SK-N-SH treated with all-trans-retinoic acid at 6 μM for 48 hours (cell line): ENCODE measurements around the gene TRAP1.

ENCODE experiments used
- ATAC-seq: fragments of 200-7000 bp; cut with Tn5 transposase; 3 replicates; pipeline ENCODE4 v1.9.1; 2020; ENCODE audit warnings: mild to moderate bottlenecking, moderate library complexity
- BACH2 ChIP-seq: fragments of 250-450 bp; sonication (Bioruptor Pico); IDR thresholded peaks from 2 replicates; pipeline ENCODE4 v1.9.0; 2021; ENCODE audit warnings: mild to moderate bottlenecking, borderline replicate concordance
- CSDC2 ChIP-seq: fragments of 250-450 bp; sonication (Bioruptor Pico); IDR thresholded peaks from 2 replicates; pipeline ENCODE4 v1.5.0; 2020; ENCODE audit warnings: mild to moderate bottlenecking, moderate library complexity
- CSRNP3 ChIP-seq: fragments of 250-450 bp; sonication (Bioruptor Pico); IDR thresholded peaks from 2 replicates; pipeline ENCODE4 v1.5.1; 2021; ENCODE audit warnings: mild to moderate bottlenecking, moderate library complexity
- ESRRG ChIP-seq: fragments of 250-450 bp; sonication (Bioruptor Pico); IDR thresholded peaks from 2 replicates; pipeline ENCODE4 v1.6.1; 2021; ENCODE audit warnings: mild to moderate bottlenecking
- GLIS3 ChIP-seq: fragments of 250-450 bp; sonication (Bioruptor Pico); IDR thresholded peaks from 2 replicates; pipeline ENCODE4 v1.5.0; 2020; ENCODE audit warnings: mild to moderate bottlenecking, moderate library complexity
- OSR1 ChIP-seq: fragments of 250-450 bp; sonication (Bioruptor Pico); IDR thresholded peaks from 2 replicates; pipeline ENCODE4 v1.8.0; 2022; ENCODE audit warnings: moderate library complexity, mild to moderate bottlenecking, inconsistent platforms
- POU6F1 ChIP-seq: fragments of 250-450 bp; sonication (Bioruptor Pico); IDR thresholded peaks from 2 replicates; pipeline ENCODE4 v1.8.0; 2021; ENCODE audit warnings: low read depth, mild to moderate bottlenecking, moderate library complexity, borderline replicate concordance
- PPARA ChIP-seq: fragments of 250-450 bp; sonication (Bioruptor Pico); IDR thresholded peaks from 2 replicates; pipeline ENCODE4 v1.5.0; 2020; ENCODE audit warnings: mild to moderate bottlenecking, borderline replicate concordance
- RARB ChIP-seq: fragments of 250-450 bp; sonication (Bioruptor Pico); IDR thresholded peaks from 2 replicates; pipeline ENCODE4 v1.8.0; 2021; ENCODE audit warnings: mild to moderate bottlenecking, moderate library complexity
- SNAI2 ChIP-seq: fragments of 250-450 bp; sonication (Bioruptor Pico); IDR thresholded peaks from 2 replicates; pipeline ENCODE4 v1.5.0; 2020; ENCODE audit warnings: mild to moderate bottlenecking, moderate library complexity
- TCF4 ChIP-seq: fragments of 250-450 bp; sonication (Bioruptor Pico); IDR thresholded peaks from 2 replicates; pipeline ENCODE4 v1.8.0; 2021; ENCODE audit warnings: mild to moderate bottlenecking, moderate library complexity, borderline replicate concordance
- TOX ChIP-seq: fragments of 250-450 bp; sonication (Bioruptor Pico); IDR thresholded peaks from 2 replicates; pipeline ENCODE4 v1.8.0; 2021; ENCODE audit warnings: mild to moderate bottlenecking, moderate library complexity, borderline replicate concordance
- ZC3H10 ChIP-seq: fragments of 250-450 bp; sonication (Bioruptor Pico); IDR thresholded peaks from 2 replicates; pipeline ENCODE4 v1.5.1; 2021; ENCODE audit warnings: mild to moderate bottlenecking, moderate library complexity
- ZFP30 ChIP-seq: fragments of 450-650 bp; formaldehyde crosslinking; IDR thresholded peaks from 2 replicates; pipeline ENCODE4 v1.5.0; 2022; ENCODE audit warnings: mild to moderate bottlenecking, moderate library complexity
- ZNF565 ChIP-seq: fragments of 450-650 bp; formaldehyde crosslinking; conservative IDR thresholded peaks from 2 replicates; pipeline ENCODE4 v1.5.0; 2020; ENCODE audit warnings: low read depth, mild to moderate bottlenecking, moderate library complexity
- ZNF70 ChIP-seq: fragments of 450-650 bp; formaldehyde crosslinking; IDR thresholded peaks from 2 replicates; pipeline ENCODE4 v1.5.0; 2020; ENCODE audit warnings: mild to moderate bottlenecking, moderate library complexity
- ZNF8 ChIP-seq: fragments of 450-650 bp; formaldehyde crosslinking; IDR thresholded peaks from 2 replicates; pipeline ENCODE4 v1.5.0; 2020; ENCODE audit warnings: mild to moderate bottlenecking, moderate library complexity
- TF ChIP-seq, protein P1 (sequence below): fragments of 250-450 bp; sonication (Bioruptor Pico); IDR thresholded peaks from 2 replicates; pipeline ENCODE4 v1.5.0; 2020; ENCODE audit warnings: mild to moderate bottlenecking, moderate library complexity
- TF ChIP-seq, protein P2 (sequence below): fragments of 250-450 bp; sonication (Bioruptor Pico); IDR thresholded peaks from 2 replicates; pipeline ENCODE4 v1.5.1; 2020; ENCODE audit warnings: low read depth, mild to moderate bottlenecking, moderate library complexity
- TF ChIP-seq, protein P3 (sequence below): fragments of 250-450 bp; sonication (Bioruptor Pico); IDR thresholded peaks from 2 replicates; pipeline ENCODE4 v1.8.0; 2020; ENCODE audit warnings: mild to moderate bottlenecking, moderate library complexity, borderline replicate concordance

The TRAP1 gene

DNA sequence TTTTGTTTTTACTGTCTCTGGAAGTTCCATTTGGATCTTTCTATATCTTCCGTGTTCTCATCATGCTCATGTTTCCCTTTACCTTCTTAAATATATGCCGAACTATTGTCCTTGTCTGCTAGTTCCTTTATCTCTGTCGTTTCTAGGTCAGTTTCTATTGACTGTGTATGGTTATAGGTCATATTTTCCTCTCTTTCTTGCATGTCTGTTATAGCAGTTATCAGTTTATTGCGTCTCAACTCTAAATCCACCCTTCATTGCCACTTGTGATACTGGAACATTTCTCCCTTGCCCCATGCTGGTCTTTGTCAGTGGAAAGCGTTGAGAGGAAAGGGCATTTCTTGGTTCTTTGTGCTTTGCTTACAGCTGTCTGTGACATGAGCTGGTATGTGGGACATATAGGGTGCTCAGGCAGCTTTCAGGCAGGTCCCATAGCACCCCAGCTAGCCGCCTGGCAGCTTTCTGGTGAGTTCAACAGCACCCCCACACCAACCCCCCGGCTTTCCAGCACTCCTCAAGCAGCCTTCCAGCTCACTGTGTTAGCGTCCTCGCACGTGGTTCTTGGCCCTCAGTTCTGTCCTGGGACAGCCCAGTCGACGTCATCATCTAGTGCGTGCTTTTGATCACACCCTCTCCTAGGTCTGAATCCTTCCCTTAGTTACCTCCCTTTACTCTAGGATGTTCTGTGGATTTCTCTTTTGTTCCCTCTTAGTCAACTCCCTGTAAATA lies 78.2 kb downstream of the TRAP1 start:
- TF ChIP-seq GLIS3 (no peak), BACH2 (CRISPR knock-in tag) (no peak), ESRRG (CRISPR knock-in tag) (no peak), TCF4 (CRISPR knock-in tag) (no peak), ZNF8 (CRISPR knock-in tag) (no peak), CSDC2 (CRISPR knock-in tag) (no peak), RARB (CRISPR knock-in tag) (no peak), SNAI2 (CRISPR knock-in tag) (no peak), TOX (CRISPR knock-in tag) (no peak), ZNF565 (CRISPR knock-in tag) (no peak), OSR1 (CRISPR knock-in tag) (no peak), POU6F1 (CRISPR knock-in tag) (no peak), PPARA (CRISPR knock-in tag) (no peak), ZC3H10 (no peak), ZFP30 (CRISPR knock-in tag) (no peak), ZNF70 (CRISPR knock-in tag) (no peak), CSRNP3 (no peak)
- TF ChIP-seq, protein P1, sequence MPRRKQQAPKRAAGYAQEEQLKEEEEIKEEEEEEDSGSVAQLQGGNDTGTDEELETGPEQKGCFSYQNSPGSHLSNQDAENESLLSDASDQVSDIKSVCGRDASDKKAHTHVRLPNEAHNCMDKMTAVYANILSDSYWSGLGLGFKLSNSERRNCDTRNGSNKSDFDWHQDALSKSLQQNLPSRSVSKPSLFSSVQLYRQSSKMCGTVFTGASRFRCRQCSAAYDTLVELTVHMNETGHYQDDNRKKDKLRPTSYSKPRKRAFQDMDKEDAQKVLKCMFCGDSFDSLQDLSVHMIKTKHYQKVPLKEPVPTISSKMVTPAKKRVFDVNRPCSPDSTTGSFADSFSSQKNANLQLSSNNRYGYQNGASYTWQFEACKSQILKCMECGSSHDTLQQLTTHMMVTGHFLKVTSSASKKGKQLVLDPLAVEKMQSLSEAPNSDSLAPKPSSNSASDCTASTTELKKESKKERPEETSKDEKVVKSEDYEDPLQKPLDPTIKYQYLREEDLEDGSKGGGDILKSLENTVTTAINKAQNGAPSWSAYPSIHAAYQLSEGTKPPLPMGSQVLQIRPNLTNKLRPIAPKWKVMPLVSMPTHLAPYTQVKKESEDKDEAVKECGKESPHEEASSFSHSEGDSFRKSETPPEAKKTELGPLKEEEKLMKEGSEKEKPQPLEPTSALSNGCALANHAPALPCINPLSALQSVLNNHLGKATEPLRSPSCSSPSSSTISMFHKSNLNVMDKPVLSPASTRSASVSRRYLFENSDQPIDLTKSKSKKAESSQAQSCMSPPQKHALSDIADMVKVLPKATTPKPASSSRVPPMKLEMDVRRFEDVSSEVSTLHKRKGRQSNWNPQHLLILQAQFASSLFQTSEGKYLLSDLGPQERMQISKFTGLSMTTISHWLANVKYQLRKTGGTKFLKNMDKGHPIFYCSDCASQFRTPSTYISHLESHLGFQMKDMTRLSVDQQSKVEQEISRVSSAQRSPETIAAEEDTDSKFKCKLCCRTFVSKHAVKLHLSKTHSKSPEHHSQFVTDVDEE (CRISPR knock-in tag) = no peak
- TF ChIP-seq, protein P2, sequence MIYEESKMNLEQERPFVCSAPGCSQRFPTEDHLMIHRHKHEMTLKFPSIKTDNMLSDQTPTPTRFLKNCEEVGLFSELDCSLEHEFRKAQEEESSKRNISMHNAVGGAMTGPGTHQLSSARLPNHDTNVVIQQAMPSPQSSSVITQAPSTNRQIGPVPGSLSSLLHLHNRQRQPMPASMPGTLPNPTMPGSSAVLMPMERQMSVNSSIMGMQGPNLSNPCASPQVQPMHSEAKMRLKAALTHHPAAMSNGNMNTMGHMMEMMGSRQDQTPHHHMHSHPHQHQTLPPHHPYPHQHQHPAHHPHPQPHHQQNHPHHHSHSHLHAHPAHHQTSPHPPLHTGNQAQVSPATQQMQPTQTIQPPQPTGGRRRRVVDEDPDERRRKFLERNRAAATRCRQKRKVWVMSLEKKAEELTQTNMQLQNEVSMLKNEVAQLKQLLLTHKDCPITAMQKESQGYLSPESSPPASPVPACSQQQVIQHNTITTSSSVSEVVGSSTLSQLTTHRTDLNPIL (CRISPR knock-in tag) = no peak
- TF ChIP-seq, protein P3, sequence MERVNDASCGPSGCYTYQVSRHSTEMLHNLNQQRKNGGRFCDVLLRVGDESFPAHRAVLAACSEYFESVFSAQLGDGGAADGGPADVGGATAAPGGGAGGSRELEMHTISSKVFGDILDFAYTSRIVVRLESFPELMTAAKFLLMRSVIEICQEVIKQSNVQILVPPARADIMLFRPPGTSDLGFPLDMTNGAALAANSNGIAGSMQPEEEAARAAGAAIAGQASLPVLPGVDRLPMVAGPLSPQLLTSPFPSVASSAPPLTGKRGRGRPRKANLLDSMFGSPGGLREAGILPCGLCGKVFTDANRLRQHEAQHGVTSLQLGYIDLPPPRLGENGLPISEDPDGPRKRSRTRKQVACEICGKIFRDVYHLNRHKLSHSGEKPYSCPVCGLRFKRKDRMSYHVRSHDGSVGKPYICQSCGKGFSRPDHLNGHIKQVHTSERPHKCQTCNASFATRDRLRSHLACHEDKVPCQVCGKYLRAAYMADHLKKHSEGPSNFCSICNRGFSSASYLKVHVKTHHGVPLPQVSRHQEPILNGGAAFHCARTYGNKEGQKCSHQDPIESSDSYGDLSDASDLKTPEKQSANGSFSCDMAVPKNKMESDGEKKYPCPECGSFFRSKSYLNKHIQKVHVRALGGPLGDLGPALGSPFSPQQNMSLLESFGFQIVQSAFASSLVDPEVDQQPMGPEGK (CRISPR knock-in tag) = no peak
- ATAC-seq = no peak

- ATAC-seq = peak; percentile 82
- peak; percentile 23; the same call in 1 of the 2 replicates for TF ChIP-seq TCF4 (CRISPR knock-in tag)
- no peak for TF ChIP-seq CSDC2 (CRISPR knock-in tag)
- TF ChIP-seq, all 23 proteins: peak for 1
Measured at GRCh38 chr16:3637371-3637923, 79.9 kb downstream of the TRAP1 start.
